Pons (tissue), 1 donor: ENCODE data around the gene PRKCE.
"Not testable (repeated sequence)": the region's sequence is repeated elsewhere in the genome, so short reads cannot be mapped to it uniquely, and the experiment has no call there.

Experiments used
- DNase-seq: peaks from one replicate; pipeline ENCODE4 v3.0.0-alpha.2; 2016; ENCODE audit warnings: low spot score

PRKCE gene

DNA sequence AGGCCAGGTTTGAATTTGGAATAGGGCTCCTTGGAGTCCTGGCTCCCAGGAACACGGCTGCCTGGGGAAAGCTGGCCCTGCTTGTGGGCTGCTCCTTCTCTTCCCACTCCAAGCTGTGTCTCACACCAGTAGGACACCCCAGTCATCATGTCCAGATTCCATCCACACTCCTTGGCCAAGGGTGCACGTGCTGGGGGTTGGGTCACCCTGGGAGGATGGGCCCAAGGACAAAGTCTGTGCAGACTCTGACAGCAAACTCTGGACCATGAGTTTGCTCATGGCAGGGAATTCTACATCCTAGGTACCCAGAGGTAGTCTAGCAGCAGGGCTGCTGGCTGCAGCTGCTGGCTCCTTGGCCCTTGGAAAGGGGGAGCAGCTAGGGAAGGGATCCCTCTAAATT is 543.4 kb downstream of the PRKCE start:
- no peak for DNase-seq

DNA sequence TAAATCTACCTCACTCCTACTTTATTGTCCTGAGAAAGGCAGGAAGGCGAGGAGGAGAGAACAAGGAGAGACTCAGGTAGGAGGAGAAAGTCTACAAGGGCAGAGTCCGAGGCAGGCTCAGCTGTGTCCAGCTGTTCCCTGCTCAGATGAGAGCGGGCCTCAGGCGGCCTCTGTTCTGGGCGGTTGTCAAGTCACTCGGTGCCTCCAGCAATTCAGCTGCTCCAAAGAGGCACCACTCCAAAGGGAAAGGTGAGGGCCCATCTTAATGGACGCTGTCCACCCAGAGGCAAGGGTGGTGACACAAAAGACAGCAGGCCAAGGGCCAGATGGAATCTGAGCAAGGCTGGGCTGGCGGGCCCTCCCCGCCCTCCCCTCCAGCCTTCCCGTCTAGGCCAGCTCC is 544.3 kb downstream of the PRKCE start:
- DNase-seq, result no peak

DNA sequence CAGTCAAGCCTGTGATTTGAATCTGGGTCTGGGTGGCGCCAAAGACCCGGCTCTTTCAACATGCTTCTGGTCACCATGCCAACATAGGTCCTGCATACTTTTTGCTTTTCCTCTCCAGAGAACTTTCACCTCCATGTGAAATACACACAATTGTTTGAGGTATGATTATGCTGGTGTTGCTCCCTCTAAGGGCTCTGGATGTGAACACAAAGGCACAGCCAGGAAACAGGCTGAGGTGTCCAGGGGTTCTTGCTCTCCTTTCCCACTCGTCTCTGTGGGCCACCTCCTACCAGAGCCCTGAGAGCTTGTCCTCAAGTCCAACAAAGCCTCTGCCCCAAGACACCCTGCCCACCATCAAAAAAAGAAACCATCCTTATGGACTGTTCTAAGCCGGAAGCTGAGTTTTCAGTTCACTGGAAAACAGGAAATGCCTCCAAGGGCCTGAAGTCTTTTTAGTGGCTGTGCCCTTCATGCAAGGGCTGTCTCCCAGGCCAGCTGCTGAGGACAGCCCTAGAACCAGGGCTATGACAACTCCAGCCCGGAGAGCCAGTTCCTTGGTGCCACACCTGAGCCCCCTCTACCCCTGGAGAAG is 545.5 kb downstream of the PRKCE start:
- no peak for DNase-seq

DNA sequence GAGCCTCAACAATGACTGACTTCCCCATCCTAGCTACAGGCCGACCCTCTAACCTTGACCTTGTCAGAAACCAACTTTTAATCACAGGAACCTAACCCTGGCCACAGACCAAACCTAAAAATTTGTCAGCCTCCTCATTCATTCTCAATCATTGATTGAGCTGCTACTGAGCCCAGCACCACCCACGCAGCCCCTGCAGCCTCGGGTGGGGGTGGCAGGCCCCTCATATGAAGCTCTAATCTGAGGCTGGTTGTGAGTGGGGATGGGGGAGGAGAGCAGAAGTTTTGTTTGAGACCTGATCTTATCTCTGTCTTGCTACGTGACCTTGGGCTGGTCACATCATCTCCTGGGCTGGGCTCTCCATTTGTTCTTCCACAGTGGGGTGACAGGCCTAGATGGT is 546.2 kb downstream of the PRKCE start:
- DNase-seq, result no peak

DNA sequence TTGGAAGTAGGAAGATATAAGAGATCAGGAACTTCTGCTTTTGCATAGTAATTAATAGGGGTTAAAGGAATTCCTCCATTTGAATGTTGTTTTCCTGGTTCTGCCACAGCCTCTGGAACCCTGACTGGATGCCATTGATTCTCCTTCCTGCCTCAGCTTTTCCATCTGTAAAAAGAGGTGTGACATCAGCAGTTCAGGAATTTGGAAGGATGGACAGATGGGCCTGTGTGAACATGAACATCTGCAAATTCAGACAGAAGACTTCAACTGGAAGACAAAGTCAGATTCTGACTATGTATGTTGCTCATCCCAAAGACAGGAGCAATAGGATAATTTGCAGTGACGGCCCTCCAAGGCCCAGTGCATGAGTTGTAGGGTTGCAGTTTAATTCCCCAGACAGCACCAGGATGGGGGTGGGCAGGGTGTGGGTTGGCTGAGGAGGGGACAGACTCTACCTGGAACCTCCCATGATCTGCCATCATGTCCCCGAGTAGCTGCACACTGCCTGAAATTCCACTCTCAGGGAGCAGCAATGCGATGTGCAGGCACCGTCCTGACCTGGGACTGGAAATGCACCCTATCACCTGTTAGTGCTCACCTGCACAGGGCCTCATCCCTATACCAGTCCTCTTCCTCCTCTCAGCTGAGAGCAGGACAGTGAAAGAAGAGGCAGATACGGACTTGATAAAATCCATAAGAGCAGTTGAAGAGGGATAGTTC is 546.8 kb downstream of the PRKCE start:
- DNase-seq, result no peak

DNA sequence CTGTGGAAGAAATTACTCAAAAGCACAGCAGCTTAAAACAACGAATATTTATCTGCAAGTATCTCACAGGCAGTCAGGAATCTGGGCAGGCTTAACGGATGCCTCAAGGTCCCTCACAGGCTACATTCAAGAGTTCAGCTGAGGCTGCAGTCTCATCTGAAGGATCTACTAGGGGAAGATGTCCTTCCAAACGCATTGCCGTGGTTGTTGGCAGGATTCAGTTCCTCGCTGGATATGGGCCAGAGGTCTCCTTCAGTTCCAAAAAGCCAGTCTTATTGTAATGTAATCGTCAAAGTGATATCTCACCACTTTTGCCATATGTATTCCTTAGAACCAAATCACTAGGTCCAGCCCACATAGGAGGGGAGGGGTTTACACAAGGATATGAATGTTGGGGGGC is 547.5 kb downstream of the PRKCE start:
- DNase-seq, result no peak

DNA sequence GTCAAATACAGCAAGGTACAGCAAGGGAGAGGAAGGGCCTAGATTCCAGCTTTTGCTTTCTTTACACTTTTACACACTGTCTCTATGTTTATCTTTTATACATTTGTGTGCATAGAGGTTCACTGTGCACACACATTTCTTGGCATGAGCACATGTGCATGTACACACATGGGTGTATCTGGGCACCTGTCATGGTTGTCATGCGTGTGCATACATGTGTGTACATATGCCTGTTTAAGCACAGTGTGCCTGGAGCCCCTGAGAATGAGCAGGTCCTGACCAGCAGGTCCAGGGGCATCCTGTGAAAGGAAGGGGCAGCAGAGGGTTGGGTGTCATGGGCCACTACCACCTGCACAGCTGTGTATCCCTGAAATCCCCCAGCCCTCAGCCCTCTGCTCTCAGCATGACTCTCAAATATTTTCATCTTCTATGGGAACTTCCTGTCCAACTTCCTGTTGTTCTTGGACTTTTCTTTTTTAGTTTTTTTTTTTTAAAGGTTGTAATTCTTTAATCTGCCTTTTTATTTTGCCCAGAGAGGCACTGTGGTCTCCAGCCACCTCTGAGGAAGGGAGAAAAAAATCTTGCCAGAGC is 548.7 kb downstream of the PRKCE start:
- DNase-seq, result no peak

DNA sequence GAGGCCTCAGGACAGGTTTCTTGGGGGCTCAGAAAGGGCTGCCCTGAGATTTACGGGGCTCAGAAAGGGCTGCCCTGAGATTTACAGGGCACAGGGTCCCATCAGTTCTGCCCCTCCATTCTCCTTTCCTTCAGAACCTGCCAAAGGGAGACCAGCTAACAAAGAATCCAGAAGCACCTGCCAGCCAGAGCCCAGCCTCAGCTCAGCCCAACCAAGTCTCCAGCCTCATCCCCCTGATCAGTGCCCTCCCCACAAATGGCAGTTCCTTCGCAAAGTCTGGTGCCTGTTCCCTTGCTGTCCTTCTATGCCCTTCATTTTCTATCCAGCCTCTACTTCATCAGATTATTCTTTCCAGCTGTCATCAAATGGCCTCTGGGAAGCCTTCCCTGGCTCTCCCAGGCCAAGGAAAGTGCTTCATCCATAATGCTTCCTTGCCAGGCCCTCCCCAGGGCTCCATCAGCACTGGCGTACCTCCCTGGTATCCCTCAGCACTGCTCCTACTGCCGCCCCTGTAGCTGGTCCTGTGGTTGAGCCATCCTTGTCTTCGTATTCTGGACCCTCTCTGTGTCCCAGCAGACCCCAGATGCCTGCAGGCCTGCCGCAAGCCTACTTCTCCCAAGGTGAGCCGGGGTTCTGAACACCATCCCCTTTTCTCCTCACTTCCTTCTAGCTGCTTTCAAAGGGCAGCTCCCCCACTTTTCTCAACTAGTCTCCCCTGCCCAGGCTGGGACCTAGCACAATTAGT is 549.6 kb downstream of the PRKCE start:
- no peak for DNase-seq

DNA sequence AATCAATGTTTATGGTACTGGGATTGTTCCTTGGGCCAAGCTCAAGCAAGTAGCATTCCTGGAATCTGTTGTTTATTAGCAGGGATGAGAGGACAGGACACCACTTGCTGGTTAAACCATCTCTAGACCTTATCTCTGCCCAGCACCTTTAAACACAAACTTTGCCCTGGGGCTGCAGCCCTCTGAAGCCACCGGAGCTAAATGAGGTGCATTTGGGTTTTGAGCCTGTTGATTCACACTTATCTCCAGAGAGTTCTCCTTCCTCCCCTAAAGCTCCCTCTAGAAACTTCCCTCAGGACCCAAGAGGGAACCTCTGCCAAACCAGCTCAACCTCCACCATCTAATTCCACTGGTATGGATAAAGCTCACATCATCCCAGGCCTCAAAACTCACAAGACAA is 551.0 kb downstream of the PRKCE start:
- no peak for DNase-seq

DNA sequence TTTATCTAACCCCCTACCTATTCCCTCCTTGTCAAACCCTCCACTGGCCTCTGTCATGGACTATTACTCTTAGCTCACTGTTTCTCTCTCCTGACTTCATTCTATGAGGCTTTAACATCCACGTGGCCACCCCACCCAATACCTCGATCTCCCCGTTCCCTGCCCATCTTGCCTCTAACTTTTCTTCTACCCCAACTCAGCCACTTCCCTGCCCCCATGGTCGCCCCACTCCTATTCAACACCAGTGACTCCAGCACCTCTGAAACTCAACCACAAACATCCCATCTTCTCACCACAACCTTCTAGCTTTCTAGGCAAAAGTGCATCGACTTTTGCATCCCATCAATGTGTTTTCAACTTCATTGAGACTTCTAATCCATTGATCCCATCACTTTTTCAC is 551.5 kb downstream of the PRKCE start:
- DNase-seq, result no peak

DNA sequence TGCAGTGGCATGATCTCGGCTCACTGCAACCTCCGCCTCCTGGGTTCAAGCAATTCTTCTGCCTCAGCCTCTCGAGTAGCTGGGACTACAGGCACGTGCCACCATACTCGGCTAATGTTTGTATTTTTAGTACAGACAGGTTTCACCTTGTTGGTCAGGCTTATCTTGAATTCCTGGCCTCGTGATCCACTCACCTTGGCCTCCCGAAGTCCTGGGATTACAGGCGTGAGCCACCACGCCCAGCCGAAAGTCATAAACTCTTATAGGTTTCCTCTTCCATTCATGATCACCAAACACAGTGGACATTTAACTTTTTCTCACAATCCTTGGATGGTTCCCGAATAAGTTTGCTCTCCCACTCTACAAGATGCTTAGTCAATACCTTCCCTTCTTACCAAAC is 552.2 kb downstream of the PRKCE start:
- not testable (repeated sequence) for DNase-seq

DNA sequence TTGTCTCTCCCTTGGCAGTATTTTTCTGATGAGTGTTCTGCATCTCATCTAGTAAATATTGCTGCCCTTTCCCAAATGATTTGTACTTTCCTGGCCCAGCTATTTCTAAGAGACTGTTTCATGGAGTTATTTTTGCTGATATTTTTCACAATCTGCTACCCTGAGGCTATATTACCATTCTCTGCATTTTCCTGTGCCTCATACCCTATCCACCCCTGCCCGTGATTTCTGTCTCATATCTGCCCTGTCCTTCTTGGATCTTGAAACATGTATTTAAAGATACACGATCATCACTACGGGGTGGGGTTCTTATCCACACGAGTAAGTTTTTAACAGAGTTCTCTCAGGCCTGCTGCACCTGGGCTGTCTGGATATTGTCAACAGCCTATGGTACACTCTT is 556.1 kb downstream of the PRKCE start:
- no peak for DNase-seq

DNA sequence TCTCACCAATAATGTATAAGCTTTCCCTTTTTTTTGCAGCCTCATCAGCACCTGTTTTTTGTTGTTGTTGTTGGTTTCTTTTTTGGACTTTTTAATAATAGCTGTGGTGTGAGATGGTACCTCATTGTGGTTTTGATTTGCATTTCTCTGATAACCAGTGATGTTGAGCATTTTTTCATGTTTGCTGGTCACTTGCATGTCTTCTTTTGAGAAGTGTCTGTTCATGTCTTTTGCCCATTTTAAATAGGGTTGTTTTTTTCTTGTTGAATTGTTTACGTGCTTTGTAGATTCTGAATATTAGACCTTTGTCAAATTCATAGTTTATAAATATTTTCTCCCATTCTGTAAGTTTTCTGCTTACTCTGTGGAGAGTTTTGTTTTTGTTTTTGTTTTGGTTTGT is 557.3 kb downstream of the PRKCE start:
- no peak for DNase-seq

DNA sequence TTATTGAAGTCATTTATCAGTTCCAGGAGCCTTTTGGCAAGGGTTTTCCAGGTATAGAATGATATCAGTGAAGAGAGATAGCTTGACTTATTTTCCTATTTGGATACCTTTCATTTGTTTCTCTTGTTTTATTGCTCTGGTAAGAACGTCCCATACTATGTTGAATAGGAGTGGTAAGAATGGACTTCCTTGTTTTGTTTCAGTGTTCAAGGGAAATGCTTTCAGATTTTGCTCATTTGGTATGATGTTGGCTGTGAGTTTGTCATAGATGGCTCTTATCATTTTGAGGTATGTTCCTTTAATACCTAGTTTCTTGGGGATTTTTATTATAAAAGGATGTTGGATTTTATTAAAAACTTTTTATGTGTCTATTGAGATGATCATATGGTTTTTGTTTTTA is 558.6 kb downstream of the PRKCE start:
- no peak for DNase-seq

DNA sequence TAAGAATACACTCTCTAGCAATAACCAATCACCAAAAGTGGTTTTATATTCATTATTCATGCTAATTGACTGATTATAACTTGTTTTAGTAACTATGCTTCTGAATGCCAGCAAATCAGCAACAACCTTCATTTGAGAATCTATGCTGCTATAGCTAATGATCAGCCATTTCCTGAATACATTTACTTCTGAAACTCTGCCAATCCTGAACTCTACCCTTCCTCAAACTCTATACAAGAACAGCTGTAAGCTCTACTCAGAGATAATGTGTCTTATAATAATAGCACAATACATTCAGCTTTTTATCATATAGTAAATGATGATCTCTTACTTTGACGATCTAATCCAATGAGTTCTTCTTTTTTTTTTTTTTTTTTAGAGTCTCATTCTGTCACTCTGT is 560.0 kb downstream of the PRKCE start:
- no peak for DNase-seq

DNA sequence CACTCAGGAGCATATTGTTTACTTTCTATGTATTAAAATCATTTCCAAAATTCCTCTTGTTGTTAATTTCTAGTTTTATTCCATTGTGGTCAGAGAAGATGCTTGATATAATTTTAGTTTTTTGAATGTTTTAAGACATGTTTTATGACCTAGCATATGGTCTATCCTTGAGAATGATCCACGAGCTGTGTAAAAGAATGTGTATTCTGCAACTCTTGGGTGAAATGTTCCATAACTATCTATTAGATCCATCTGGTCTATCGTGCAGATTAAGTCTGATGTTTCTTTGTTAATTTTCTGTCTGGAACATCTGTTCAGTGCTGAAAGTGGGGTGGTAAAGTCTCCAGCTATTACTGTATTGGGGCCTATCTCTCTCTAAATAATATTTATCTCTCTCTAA is 562.4 kb downstream of the PRKCE start:
- no peak for DNase-seq

DNA sequence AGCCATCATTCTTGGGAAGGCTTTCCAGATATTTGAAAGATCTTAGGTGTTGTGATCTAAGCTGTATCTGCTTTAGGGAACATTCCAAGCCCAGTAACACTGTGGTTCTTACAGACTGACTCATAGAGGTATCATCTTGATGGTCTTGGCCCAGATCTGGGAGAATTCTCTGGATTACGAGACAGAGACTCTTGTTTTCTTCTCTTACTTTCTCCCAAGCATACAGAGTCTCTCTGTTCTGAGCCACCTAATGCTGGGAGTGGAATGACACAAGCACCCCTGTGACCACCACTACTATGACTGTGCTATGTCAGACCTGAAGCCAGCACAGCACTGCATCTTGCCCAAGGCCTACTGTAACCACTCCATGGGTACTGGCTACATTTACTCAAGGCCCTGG is 564.7 kb downstream of the PRKCE start:
- no peak for DNase-seq

DNA sequence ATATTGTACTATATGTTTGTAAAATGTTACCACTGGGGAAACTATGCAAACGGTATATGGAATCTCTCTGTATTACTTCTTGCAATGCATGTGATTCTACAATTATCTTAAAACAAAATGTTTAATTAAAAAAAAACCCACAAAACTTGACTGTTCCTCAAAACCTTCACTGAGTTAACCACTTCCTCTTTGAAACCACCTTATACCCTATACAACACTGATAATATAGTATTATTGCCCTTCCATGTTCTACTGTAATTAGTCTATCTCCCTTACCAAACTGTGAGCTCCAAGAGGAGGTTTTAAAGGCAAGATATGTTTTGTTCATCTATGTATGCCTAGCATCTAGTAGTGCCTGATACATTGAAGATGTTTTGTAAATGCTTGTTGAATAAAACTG is 572.0 kb downstream of the PRKCE start:
- DNase-seq, result not testable (repeated sequence)

DNA sequence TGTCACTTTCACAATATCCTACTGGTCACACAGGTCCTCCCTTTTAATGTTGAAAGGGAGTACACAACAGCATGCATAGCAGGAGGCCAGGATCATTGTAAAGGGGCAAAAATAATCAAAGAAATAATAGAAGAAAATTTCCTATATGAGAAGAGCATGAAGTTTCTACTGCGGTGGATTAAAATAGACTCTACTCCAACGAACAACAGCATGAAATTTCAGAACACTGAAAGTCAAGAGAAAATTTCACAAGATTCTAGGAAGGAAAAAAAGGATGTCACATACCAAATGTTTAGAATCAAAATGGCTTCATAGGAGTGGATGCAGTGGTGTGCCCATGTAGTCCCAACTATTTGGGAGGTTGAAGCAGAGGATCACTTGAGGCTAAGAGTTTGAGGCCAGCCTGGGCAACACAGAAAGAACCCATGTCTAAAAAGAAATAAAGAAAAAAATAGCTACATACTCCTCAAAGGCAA is 573.7 kb downstream of the PRKCE start:
- no peak for DNase-seq

DNA sequence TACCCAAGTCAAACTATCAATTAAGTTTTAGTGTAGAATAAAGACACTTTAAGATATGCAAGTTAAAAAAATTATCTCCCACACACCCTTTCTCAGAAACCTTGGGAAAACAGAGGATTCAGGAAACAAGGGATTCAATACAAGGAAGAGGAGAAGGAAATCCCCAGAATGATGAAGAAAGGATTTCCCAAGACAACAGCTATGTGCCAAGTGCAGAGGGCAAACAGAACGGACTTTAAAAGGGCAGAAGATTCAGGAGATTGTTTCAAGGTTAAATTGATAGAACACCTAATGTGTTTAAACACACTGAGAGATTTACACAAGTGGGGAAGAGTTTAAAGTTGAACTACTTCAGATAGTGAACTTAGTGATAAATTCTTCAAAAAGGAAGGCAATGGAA is 574.3 kb downstream of the PRKCE start:
- no peak for DNase-seq

DNA sequence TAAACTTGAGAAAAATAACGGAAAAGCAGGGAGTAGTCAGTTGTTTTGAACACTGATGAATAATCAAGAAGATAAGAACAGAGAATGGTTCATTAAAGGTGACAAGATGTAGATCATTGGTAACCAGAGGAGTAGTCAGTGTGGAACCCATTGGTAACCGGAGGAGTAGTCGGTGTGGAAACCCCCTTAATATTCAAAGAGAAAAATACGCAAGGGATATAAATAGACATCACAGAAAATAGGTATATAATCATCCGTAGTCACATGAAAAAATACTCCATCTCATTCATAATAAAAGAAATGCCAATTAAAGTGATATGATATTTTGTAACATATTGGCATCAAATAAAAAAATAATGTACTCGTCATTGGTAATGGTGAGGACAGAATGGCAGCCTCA is 575.1 kb downstream of the PRKCE start:
- no peak for DNase-seq

DNA sequence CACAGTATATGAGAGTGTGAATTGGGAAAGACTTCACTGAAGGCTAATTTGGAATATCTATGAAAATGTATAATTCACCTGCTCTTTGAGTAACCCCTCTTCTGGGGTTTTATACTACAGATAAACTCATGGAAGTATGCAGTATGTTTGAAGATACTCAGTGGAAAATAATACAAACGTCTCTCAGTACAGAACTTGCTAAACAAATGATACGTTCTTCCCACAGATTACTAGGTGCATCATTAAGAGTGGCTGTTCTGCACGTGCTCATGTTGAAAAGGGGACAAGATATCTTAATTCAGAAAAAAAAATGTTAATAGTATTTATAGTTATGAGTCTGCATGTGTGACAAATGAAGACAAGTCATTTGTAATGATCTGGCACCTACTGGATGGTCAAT is 575.5 kb downstream of the PRKCE start:
- no peak for DNase-seq

DNA sequence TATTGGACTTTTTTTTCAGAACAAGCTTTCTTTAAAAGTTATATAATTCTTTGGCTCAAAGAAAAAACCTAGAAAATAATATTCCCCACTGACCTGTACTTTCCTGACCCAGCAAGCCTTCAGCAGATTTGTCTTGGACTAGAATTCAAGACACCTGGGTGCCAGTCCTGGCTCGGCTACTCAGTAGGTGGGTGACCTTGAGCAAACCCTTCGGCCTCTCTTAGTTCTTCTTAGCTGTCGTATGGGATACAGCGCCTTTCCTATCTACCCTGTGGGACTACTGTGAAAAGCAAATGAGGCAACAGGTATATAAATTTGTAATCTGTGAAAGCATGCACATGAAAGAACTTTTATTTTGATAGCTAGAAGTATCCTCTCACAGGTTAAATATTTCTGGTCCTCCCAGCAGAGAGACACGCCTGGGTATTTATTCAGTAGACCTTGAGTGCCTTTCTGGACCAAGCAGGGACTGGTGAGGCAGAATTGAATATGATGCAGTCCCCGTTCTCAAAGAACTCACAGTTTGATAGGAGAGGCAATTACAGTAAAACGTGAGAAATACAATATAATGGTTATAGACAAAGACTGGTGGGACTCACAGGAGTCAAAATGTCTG is 576.3 kb downstream of the PRKCE start:
- no peak for DNase-seq
